Measurements from ENCODE around the gene LGR5. TPM values are rescaled to one million over a fixed set of nuclear protein-coding genes. Genes with fewer than 3 reads are reported as not detected.

The LGR5 gene
- total RNA-seq, 2 donors from 2014 or later, result 0.64 to 0.91 TPM

DNA sequence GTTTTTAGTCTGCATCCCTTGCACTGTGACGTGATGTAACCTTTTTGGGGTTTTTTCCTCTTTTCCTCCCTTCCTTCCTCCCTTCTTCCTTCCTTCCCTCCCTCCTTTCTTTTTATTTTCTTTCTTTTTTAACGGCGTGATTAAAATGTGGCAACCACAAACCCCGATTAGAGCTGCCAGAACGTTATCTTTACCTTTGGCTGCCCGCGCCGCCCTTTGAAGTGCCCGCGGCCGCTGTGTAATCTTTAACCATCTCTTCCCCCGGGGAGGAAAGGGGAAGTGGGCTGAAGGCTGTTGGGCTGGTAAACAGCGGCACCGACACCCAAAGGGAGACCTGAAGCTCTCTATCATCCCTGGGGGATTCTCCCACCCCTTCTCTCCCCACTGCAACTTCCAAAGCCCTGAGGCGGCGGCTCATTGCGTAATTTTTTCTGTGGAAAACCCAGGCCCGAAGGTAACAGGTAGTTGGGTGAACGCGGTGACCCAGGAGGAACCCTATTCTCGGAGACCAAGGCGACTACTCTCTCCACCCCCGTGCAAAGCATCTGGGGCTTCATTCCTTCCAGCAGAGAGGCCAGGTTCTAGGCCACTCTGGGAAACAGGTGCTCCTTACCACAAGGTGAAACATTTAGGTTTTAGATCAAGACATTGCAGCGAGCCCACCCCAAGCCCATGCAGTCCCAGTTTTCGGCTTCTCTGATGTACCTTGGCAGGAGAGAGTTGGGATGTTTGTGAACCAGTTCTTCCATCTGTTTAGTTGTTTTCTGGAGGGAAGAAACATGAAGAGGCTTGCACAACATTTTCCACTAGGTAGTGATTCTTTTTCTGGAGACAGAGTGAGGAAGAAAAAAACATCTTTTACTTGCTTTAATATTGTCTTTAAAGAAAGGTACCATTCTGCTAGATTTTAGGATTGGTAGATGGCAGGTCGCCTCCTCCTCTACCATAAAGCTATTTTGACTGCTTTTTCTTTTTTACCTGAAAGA, 1.5 kb downstream of the LGR5 start:
- intact Hi-C loops (cut with DNase I), result no loop called here
- no peaks in the 10 kb centered on the region for H3K9me3 ChIP-seq
- H3K27ac ChIP-seq, result no peak overlapping the region
- H3K27me3 ChIP-seq (replicated peaks; ENCODE audit: insufficient read depth), result peaks cover 6% of the 10 kb centered on the region
- 12% methylated on average over 26 of the region's 26 CpGs for WGBS
- no peaks in the 10 kb centered on the region for H3K36me3 ChIP-seq
- no peak for TF ChIP-seq POLR2A (IDR thresholded peaks at IDR 0.05)
- TF ChIP-seq POLR2AphosphoS5 (IDR thresholded peaks at IDR 0.05), result no peak
- TF ChIP-seq CTCF (IDR thresholded peaks at IDR 0.05), result no peak
- no peak overlapping the region for H3K4me3 ChIP-seq
- peaks cover 7% of the 10 kb centered on the region for H3K4me1 ChIP-seq (replicated peaks)
- no peak for DNase-seq (ENCODE audit: low spot score)

- TF ChIP-seq POLR2A (IDR thresholded peaks at IDR 0.05) (no peak), POLR2AphosphoS5 (IDR thresholded peaks at IDR 0.05) (no peak), CTCF (IDR thresholded peaks at IDR 0.05) (no peak)
- WGBS, result 50% methylated on average over 4 of the region's 4 CpGs
- Histone ChIP-seq H3K36me3 (no peaks in the 10 kb centered on the region), H3K27ac (no peak overlapping the region), H3K27me3 (replicated peaks; ENCODE audit: insufficient read depth) (peaks cover 4% of the 10 kb centered on the region), H3K4me3 (no peak overlapping the region), H3K4me1 (replicated peaks) (peaks cover 7% of the 10 kb centered on the region), H3K9me3 (no peaks in the 10 kb centered on the region)
- intact Hi-C loops (cut with DNase I), result no loop called here
- DNase-seq (ENCODE audit: low spot score), result no peak
Measured at GRCh38 chr12:71441836-71442566, 2.4 kb downstream of the LGR5 start.

GRCh38 chr12:71442567-71442931, 3.0 kb downstream of the LGR5 start:
- intact Hi-C loops (cut with DNase I), result no loop called here
- peaks cover 7% of the 10 kb centered on the region for H3K4me1 ChIP-seq (replicated peaks)
- no peak for DNase-seq (ENCODE audit: low spot score)
- H3K27me3 ChIP-seq (replicated peaks; ENCODE audit: insufficient read depth), result peaks cover 4% of the 10 kb centered on the region
- WGBS, result 80% methylated on average over 1 of the region's 1 CpG
- no peaks in the 10 kb centered on the region for H3K36me3 ChIP-seq
- no peak for TF ChIP-seq CTCF (IDR thresholded peaks at IDR 0.05)
- no peak for TF ChIP-seq POLR2AphosphoS5 (IDR thresholded peaks at IDR 0.05)
- TF ChIP-seq POLR2A (IDR thresholded peaks at IDR 0.05), result no peak
- no peaks in the 10 kb centered on the region for H3K9me3 ChIP-seq
- no peak overlapping the region for H3K4me3 ChIP-seq
- H3K27ac ChIP-seq, result no peak overlapping the region

DNA sequence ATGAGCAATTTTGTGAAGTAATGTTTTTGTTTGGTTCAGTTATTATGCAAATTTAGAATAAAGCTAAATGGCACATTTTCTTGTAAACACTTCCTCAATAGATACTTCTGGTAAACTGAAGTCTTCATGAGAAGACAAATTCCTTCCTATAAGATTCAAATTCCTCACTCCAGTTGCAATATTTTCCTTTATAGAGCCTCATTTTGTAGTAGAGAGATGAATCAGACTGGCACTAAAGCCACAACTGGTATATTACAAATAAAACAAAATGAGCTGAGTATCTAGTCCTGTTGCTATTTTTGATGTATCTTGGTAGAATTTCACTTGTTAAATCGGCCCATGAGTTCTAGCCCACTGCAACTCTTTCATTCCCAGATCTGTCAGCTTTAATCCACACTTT, 5.5 kb downstream of the LGR5 start:
- intact Hi-C loops (cut with DNase I), result no loop called here
- WGBS, result 76% methylated on average over 1 of the region's 1 CpG
- peaks cover under 1% of the 10 kb centered on the region for H3K27me3 ChIP-seq (replicated peaks; ENCODE audit: insufficient read depth)
- DNase-seq (ENCODE audit: low spot score), result no peak
- H3K4me3 ChIP-seq, result no peak overlapping the region
- peaks cover under 1% of the 10 kb centered on the region for H3K4me1 ChIP-seq (replicated peaks)
- no peak for TF ChIP-seq POLR2A (IDR thresholded peaks at IDR 0.05)
- H3K36me3 ChIP-seq, result no peaks in the 10 kb centered on the region
- no peak overlapping the region for H3K27ac ChIP-seq
- no peaks in the 10 kb centered on the region for H3K9me3 ChIP-seq

DNA sequence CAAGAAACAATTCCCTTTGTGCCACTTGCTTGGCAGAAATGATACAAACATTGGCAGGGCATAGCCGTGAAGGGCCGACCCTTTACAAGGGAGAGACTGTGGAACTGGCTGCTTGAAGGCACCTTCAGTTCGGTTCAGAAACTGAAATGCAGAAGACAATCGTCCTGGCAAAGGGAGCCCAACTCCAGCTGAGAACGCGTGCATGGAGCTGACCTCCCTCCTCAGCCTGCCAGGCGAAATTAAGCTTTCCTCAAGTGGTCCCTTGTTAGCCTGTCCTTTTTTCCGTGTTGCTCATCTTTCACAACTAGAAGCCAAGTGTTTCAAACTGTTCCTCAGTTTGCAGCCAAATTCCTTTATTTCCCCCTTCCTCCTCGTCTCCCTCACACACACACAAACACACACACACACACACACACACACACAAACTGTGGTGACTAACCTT, 8.1 kb downstream of the LGR5 start:
- no peaks in the 10 kb centered on the region for H3K4me1 ChIP-seq (replicated peaks)
- 50% methylated on average over 9 of the region's 9 CpGs for WGBS
- no peak for TF ChIP-seq POLR2A (IDR thresholded peaks at IDR 0.05)
- no peak for TF ChIP-seq CTCF (IDR thresholded peaks at IDR 0.05)
- no peak for TF ChIP-seq POLR2AphosphoS5 (IDR thresholded peaks at IDR 0.05)
- no peaks in the 10 kb centered on the region for H3K9me3 ChIP-seq
- H3K4me3 ChIP-seq, result no peak overlapping the region
- H3K27me3 ChIP-seq (replicated peaks; ENCODE audit: insufficient read depth), result no peaks in the 10 kb centered on the region
- DNase-seq (ENCODE audit: low spot score), result no peak
- intact Hi-C loops (cut with DNase I), result no loop called here
- H3K36me3 ChIP-seq, result no peaks in the 10 kb centered on the region
- H3K27ac ChIP-seq, result no peak overlapping the region
